SK-N-SH (cell line): ENCODE results near the gene RASSF3. TPM values are rescaled to one million over a fixed set of nuclear protein-coding genes. Genes with fewer than 3 reads are reported as not detected.

Experiments used
- CTCF ChIA-PET: fragments of 300-600, 350-600 bp; formaldehyde crosslinking; extraction: SDS; loops from one replicate; lab custom pipeline; 2021; lab: Yijun Ruan, JAX
- POLR2A ChIA-PET: fragments of 350-600 bp; sonication (Branson Sonifier 250); formaldehyde crosslinking; extraction: SDS; loops from one replicate; lab custom pipeline; 2020; ENCODE audit warnings: antibody characterized with exemption, inconsistent platforms; lab: Yijun Ruan, JAX
- DNase-seq: peaks from one replicate; pipeline ENCODE4 v3.0.0; 2012
- H2AFZ ChIP-seq: fragments of 200-600 bp; sonication (generic); 2 replicates; pipeline ENCODE4 v1.8.1; 2016; ENCODE audit warnings: antibody characterized with exemption, mild to moderate bottlenecking, low read depth
- H3F3A ChIP-seq: fragments of 200-600 bp; sonication (generic); replicated peaks from 2 replicates; pipeline ENCODE3; 2016; ENCODE audit warnings: antibody characterized with exemption, mild to moderate bottlenecking; ENCODE audit not compliant: insufficient read depth
- H3K27ac ChIP-seq, 2 experiments: fragments of 200-500 bp in 1 of 2; fragments of 200-600 bp in 1 of 2; sonication (Bioruptor generic) in 1 of 2; sonication (generic), shearing (Covaris generic) in 1 of 2; 2 replicates each; pipeline versions ENCODE4 v1.5.1 to v1.6.1; 2014 to 2016; ENCODE audit warnings: low read depth in 2 of 2, inconsistent platforms in 1 of 2, low read length in 1 of 2, mild to moderate bottlenecking in 1 of 2, mixed read lengths in 1 of 2
- H3K27me3 ChIP-seq: fragments of 200-600 bp; sonication (generic), shearing (Covaris generic); 2 replicates; pipeline ENCODE4 v1.6.1; 2016; ENCODE audit warnings: mixed run types; ENCODE audit not compliant: insufficient read depth
- H3K36me3 ChIP-seq, 2 experiments: fragments of 200-500 bp in 1 of 2; fragments of 200-600 bp in 1 of 2; sonication (Bioruptor generic) in 1 of 2; sonication (generic) in 1 of 2; replicated peaks in 1 of 2; 2 replicates each; pipeline versions ENCODE3 to v1.5.1; 2014 to 2016; ENCODE audit warnings: low read length in 1 of 2, mild to moderate bottlenecking in 1 of 2; ENCODE audit not compliant: insufficient read depth in 2 of 2, control insufficient read depth in 1 of 2
- H3K4me1 ChIP-seq, 2 experiments: fragments of 200-500 bp in 1 of 2; fragments of 200-600 bp in 1 of 2; sonication (Bioruptor generic) in 1 of 2; sonication (generic), shearing (Covaris generic) in 1 of 2; 2 replicates each; pipeline versions ENCODE4 v1.5.1 to v1.6.1; 2014 to 2016; ENCODE audit warnings: low read depth in 1 of 2, low read length in 1 of 2, mixed run types in 1 of 2; ENCODE audit not compliant: insufficient read depth in 2 of 2, control insufficient read depth in 1 of 2
- H3K4me2 ChIP-seq: fragments of 200-600 bp; sonication (generic), shearing (Covaris generic); 2 replicates; pipeline ENCODE4 v1.6.1; 2017; ENCODE audit warnings: mixed run types
- H3K4me3 ChIP-seq, 2 experiments: fragments of 200-500 bp in 1 of 2; fragments of 200-600 bp in 1 of 2; sonication (Bioruptor generic) in 1 of 2; sonication (generic), shearing (Covaris generic) in 1 of 2; 2 replicates each; pipeline versions ENCODE4 v1.5.1 to v1.8.1; 2014 to 2016; ENCODE audit warnings: low read depth in 2 of 2, inconsistent platforms in 1 of 2, low read length in 1 of 2, mild to moderate bottlenecking in 1 of 2, mixed read lengths in 1 of 2, moderate library complexity in 1 of 2
- H3K79me2 ChIP-seq: fragments of 200-600 bp; sonication (generic); 2 replicates; pipeline ENCODE4 v1.8.1; 2017; ENCODE audit warnings: mild to moderate bottlenecking; ENCODE audit not compliant: insufficient read depth
- H3K9ac ChIP-seq: fragments of 200-600 bp; sonication (generic); 2 replicates; pipeline ENCODE4 v1.6.1; 2017; ENCODE audit warnings: mixed run types
- H3K9me2 ChIP-seq: fragments of 200-600 bp; sonication (generic); 2 replicates; pipeline ENCODE4 v1.6.1; 2017; ENCODE audit warnings: mixed run types
- H3K9me3 ChIP-seq: fragments of 200-600 bp; sonication (generic); 2 replicates; pipeline ENCODE4 v1.6.1; 2017; ENCODE audit warnings: mixed run types, mild to moderate bottlenecking, moderate library complexity
- H4K20me1 ChIP-seq: fragments of 200-600 bp; sonication (generic); 2 replicates; pipeline ENCODE4 v1.6.1; 2017; ENCODE audit warnings: mild to moderate bottlenecking, mixed run types; ENCODE audit not compliant: insufficient read depth
- ELF1 ChIP-seq: IDR thresholded peaks from 2 replicates; pipeline ENCODE4 v1.4.0; 2012
- FOXJ3 ChIP-seq: sonication (generic); formaldehyde crosslinking; IDR thresholded peaks from 2 replicates; pipeline ENCODE4 v1.5.1; 2020; ENCODE audit warnings: mild to moderate bottlenecking, missing genetic modification reagents
- JUND ChIP-seq: IDR thresholded peaks from 2 replicates; pipeline ENCODE4 v1.4.0; 2012
- NFIC ChIP-seq: IDR thresholded peaks from 2 replicates; pipeline ENCODE4 v1.4.0; 2012; ENCODE audit warnings: borderline replicate concordance
- POLR2AphosphoS5 ChIP-seq: IDR thresholded peaks from 2 replicates; pipeline ENCODE4 v1.6.1; 2012; ENCODE audit warnings: low read depth, low read length
- RCOR1 ChIP-seq: fragments of 150-350 bp; IDR thresholded peaks from 2 replicates; pipeline ENCODE4 v1.6.1; 2017; ENCODE audit warnings: antibody characterized with exemption, low read length
- RXRA ChIP-seq: IDR thresholded peaks from 2 replicates; pipeline ENCODE4 v1.4.0; 2012; ENCODE audit warnings: low read depth, mild to moderate bottlenecking, borderline replicate concordance
- SMC3 ChIP-seq: IDR thresholded peaks from 2 replicates; pipeline ENCODE4 v1.6.1; 2012; ENCODE audit warnings: low read depth, low read length, improper control_type of control experiment
- TAF1 ChIP-seq: IDR thresholded peaks from 2 replicates; pipeline ENCODE4 v1.6.1; 2012; ENCODE audit warnings: low read depth, mild to moderate bottlenecking, low read length, moderate library complexity, borderline replicate concordance
- TCF12 ChIP-seq: IDR thresholded peaks from 2 replicates; pipeline ENCODE4 v1.4.0; 2012
- TEAD4 ChIP-seq: IDR thresholded peaks from 2 replicates; pipeline ENCODE4 v1.4.0; 2012; ENCODE audit warnings: mild to moderate bottlenecking, borderline replicate concordance; ENCODE audit not compliant: insufficient read depth
- whole genome bisulfite sequencing: methylation state at CpG from one replicate; pipeline ENCODE4 v1.1.6; 2017; ENCODE audit warnings: low lambda C conversion rate; 5-methylcytosine and 5-hydroxymethylcytosine counted together
- polyA plus RNA-seq, 3 experiments: library from polyadenylated mRNA; depleted of rRNA; stranded (reverse); fragments of >200 nt; gene quantifications; 2 replicates each; pipeline ENCODE4 v1.2.3, GENCODE V29; 2012
- TF ChIP-seq, protein P1 (sequence below): IDR thresholded peaks from 2 replicates; pipeline ENCODE4 v1.6.1; 2012; ENCODE audit warnings: mild to moderate bottlenecking, low read depth, low read length, moderate library complexity
- TF ChIP-seq, protein P2 (sequence below): IDR thresholded peaks from 2 replicates; pipeline ENCODE4 v1.4.0; 2012; ENCODE audit warnings: low read depth
- TF ChIP-seq, protein P3 (sequence below): fragments of 150-350 bp; IDR thresholded peaks from 2 replicates; pipeline ENCODE4 v1.6.1; 2016; ENCODE audit warnings: mild to moderate bottlenecking, low read depth, low read length
- TF ChIP-seq, protein P4 (sequence below): IDR thresholded peaks from 2 replicates; pipeline ENCODE4; 2012

RASSF3 gene
- polyA plus RNA-seq, 1 of the 3 experiments (the other 2 are of a cell fraction): 11.1 TPM

DNA sequence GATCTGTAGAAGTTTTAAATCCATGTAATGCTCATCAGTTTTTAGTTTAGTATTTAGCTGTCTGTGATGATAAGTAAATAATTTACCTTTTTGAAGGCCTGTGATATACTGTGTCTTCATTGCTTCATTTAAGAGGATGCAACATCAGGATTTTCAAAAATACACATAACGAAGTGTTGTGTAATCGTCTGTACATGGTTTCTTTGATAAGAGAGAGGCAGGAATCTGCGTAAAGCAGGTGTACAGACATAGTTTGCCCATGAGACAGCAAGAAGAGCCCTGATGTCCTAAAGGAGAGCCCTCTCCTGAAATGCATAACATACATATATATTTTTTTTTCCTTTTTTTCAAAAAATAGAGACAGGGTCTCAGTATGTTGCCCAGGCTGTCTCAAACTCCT lies 44.8 kb downstream of the RASSF3 start:
- TF ChIP-seq RXRA (no peak), TAF1 (no peak), POLR2AphosphoS5 (no peak), NFIC (no peak), TCF12 (no peak), RCOR1 (no peak)
- TF ChIP-seq, protein P1, sequence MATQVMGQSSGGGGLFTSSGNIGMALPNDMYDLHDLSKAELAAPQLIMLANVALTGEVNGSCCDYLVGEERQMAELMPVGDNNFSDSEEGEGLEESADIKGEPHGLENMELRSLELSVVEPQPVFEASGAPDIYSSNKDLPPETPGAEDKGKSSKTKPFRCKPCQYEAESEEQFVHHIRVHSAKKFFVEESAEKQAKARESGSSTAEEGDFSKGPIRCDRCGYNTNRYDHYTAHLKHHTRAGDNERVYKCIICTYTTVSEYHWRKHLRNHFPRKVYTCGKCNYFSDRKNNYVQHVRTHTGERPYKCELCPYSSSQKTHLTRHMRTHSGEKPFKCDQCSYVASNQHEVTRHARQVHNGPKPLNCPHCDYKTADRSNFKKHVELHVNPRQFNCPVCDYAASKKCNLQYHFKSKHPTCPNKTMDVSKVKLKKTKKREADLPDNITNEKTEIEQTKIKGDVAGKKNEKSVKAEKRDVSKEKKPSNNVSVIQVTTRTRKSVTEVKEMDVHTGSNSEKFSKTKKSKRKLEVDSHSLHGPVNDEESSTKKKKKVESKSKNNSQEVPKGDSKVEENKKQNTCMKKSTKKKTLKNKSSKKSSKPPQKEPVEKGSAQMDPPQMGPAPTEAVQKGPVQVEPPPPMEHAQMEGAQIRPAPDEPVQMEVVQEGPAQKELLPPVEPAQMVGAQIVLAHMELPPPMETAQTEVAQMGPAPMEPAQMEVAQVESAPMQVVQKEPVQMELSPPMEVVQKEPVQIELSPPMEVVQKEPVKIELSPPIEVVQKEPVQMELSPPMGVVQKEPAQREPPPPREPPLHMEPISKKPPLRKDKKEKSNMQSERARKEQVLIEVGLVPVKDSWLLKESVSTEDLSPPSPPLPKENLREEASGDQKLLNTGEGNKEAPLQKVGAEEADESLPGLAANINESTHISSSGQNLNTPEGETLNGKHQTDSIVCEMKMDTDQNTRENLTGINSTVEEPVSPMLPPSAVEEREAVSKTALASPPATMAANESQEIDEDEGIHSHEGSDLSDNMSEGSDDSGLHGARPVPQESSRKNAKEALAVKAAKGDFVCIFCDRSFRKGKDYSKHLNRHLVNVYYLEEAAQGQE: no peak
- TF ChIP-seq, protein P2, sequence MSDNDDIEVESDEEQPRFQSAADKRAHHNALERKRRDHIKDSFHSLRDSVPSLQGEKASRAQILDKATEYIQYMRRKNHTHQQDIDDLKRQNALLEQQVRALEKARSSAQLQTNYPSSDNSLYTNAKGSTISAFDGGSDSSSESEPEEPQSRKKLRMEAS: no peak
- TF ChIP-seq, all 33 proteins: peak for 0
- DNase-seq: no peak
- Histone ChIP-seq H3K27ac (no peak overlapping the region), H3K4me3 (no peak overlapping the region), H3K4me2 (no peak overlapping the region), H3K4me1 (peaks cover 4 to 6% of the 10 kb centered on the region in 2 experiments; a peak in 2 of 4 replicates), H3K9me2 (no peaks in the 10 kb centered on the region), H3K9ac (no peak overlapping the region), H3K27me3 (no peaks in the 10 kb centered on the region), H3K36me3 (peaks cover 0 to 5% of the 10 kb centered on the region in 2 experiments), H3K9me3 (no peaks in the 10 kb centered on the region), H3K79me2 (peaks cover 67% of the 10 kb centered on the region), H4K20me1 (0 out of 2 replicates have a peak, but pooled peaks cover 5% of the 10 kb centered on the region), H3F3A (peaks cover 13% of the 10 kb centered on the region), H2AFZ (no peak overlapping the region)
- POLR2A ChIA-PET: no interaction called here
- CTCF ChIA-PET: interaction anchor here (0.9 to 1.5 kb wide), 2 partner anchors 9 to 43 kb away, joined by 3 to 6 read pairs; no protein-coding TSS in a partner anchor
- 97% methylated on average over 3 of the region's 3 CpGs for WGBS

DNA sequence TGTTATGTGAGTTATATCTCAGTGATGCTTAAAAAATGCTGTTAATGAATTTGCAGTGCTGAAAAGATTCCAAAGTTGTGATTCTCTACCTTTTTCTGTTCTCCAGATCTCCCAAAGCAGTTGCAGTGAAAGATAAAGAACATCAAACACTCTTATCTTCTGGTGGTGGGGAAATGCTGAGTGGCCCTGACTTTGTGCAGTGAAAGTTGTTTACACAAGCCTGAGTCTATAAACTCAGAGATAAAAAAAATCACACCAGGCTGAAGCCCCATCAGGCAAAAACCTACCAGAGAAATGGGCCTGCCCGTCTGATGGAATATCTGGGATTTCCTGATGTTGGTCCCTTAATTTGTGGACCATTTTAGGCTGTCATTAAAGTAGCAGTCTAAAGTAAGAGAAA lies 46.1 kb downstream of the RASSF3 start:
- CTCF ChIA-PET: no interaction called here
- H3K79me2 ChIP-seq: peaks cover 67% of the 10 kb centered on the region

More for the DNA sequence above, 46.1 kb downstream of the RASSF3 start:
- Histone ChIP-seq H3K27me3 (no peaks in the 10 kb centered on the region), H3K4me3 (no peak overlapping the region), H3K36me3 (peaks cover 0 to 5% of the 10 kb centered on the region in 2 experiments), H3F3A (peaks cover 13% of the 10 kb centered on the region), H3K9me2 (no peaks in the 10 kb centered on the region), H3K4me2 (no peak overlapping the region), H2AFZ (no peak overlapping the region), H3K4me1 (peaks cover 0 to 2% of the 10 kb centered on the region in 2 experiments; a peak in 2 of 4 replicates), H4K20me1 (0 out of 2 replicates have a peak, but pooled peaks cover 5% of the 10 kb centered on the region), H3K9ac (no peak overlapping the region), H3K27ac (no peak overlapping the region), H3K9me3 (no peaks in the 10 kb centered on the region)
- no peak for TF ChIP-seq SMC3
- no peak for TF ChIP-seq TEAD4
- no peak for TF ChIP-seq RCOR1
- TF ChIP-seq ELF1: no peak
- no peak for TF ChIP-seq RXRA
- TF ChIP-seq, protein P2: no peak
- TF ChIP-seq JUND: no peak
- TF ChIP-seq FOXJ3 (CRISPR knock-in tag): no peak
- TF ChIP-seq, protein P3, sequence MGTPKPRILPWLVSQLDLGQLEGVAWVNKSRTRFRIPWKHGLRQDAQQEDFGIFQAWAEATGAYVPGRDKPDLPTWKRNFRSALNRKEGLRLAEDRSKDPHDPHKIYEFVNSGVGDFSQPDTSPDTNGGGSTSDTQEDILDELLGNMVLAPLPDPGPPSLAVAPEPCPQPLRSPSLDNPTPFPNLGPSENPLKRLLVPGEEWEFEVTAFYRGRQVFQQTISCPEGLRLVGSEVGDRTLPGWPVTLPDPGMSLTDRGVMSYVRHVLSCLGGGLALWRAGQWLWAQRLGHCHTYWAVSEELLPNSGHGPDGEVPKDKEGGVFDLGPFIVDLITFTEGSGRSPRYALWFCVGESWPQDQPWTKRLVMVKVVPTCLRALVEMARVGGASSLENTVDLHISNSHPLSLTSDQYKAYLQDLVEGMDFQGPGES: no peak
- no peak for TF ChIP-seq NFIC
- TF ChIP-seq, protein P4, sequence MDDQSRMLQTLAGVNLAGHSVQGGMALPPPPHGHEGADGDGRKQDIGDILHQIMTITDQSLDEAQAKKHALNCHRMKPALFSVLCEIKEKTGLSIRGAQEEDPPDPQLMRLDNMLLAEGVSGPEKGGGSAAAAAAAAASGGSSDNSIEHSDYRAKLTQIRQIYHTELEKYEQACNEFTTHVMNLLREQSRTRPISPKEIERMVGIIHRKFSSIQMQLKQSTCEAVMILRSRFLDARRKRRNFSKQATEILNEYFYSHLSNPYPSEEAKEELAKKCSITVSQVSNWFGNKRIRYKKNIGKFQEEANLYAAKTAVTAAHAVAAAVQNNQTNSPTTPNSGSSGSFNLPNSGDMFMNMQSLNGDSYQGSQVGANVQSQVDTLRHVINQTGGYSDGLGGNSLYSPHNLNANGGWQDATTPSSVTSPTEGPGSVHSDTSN: no peak
- POLR2A ChIA-PET: no interaction called here
- DNase-seq: no peak
- 86% methylated on average over 1 of the region's 1 CpG for WGBS
